Trophoblast cell (in vitro differentiated cells and primary cell): ENCODE results near the gene KIF26B.

Experiments used
- DNase-seq, 2 donors: peaks; one replicate each; pipeline ENCODE4 v3.0.0-alpha.2; 2016
- H2AFZ ChIP-seq: 2 replicates; pipeline ENCODE4 v1.6.1; 2013; ENCODE audit warnings: low read length, moderate library complexity, mild to moderate bottlenecking; ENCODE audit not compliant: insufficient read depth, poor library complexity
- H2AK5ac ChIP-seq: 2 replicates; pipeline ENCODE4 v1.6.1; 2013; ENCODE audit warnings: mild to moderate bottlenecking, low read length
- H2BK120ac ChIP-seq: 2 replicates; pipeline ENCODE4 v1.6.1; 2013; ENCODE audit warnings: low read length, mild to moderate bottlenecking, moderate library complexity; ENCODE audit not compliant: insufficient read depth, poor library complexity
- H2BK12ac ChIP-seq: 2 replicates; pipeline ENCODE4 v1.6.1; 2013; ENCODE audit warnings: mild to moderate bottlenecking, low read length, moderate library complexity
- H2BK5ac ChIP-seq: 2 replicates; pipeline ENCODE4 v1.6.1; 2013; ENCODE audit warnings: low read length, low read depth, moderate library complexity, mild to moderate bottlenecking; ENCODE audit not compliant: poor library complexity
- H3K14ac ChIP-seq: 2 replicates; pipeline ENCODE4 v1.6.1; 2013; ENCODE audit warnings: mild to moderate bottlenecking, low read length
- H3K18ac ChIP-seq: 2 replicates; pipeline ENCODE4 v1.6.1; 2013; ENCODE audit warnings: mild to moderate bottlenecking, low read length
- H3K23ac ChIP-seq: 2 replicates; pipeline ENCODE4 v1.6.1; 2013; ENCODE audit warnings: low read length
- H3K27ac ChIP-seq: 2 replicates; pipeline ENCODE4 v1.5.1; 2013; ENCODE audit warnings: low read depth, mild to moderate bottlenecking, inconsistent platforms, low read length, moderate library complexity
- H3K27me3 ChIP-seq: 2 replicates; pipeline ENCODE4 v1.6.1; 2013; ENCODE audit warnings: inconsistent platforms, mild to moderate bottlenecking, low read length, moderate library complexity; ENCODE audit not compliant: insufficient read depth
- H3K36me3 ChIP-seq, 2 experiments: 1 replicate in 1 of 2; 2 replicates in 1 of 2; pipeline ENCODE4 v1.6.1; 2013; ENCODE audit warnings: low read length in 2 of 2, mild to moderate bottlenecking in 2 of 2, moderate library complexity in 1 of 2; ENCODE audit not compliant: insufficient read depth in 2 of 2, control insufficient read depth in 1 of 2
- H3K4ac ChIP-seq: 2 replicates; pipeline ENCODE4 v1.6.1; 2013; ENCODE audit warnings: low read depth, mild to moderate bottlenecking, low read length, moderate library complexity
- H3K4me1 ChIP-seq, 2 experiments: 1 replicate in 1 of 2; 2 replicates in 1 of 2; pipeline ENCODE4 v1.6.1; 2013; ENCODE audit warnings: low read length in 2 of 2, mild to moderate bottlenecking in 2 of 2, moderate library complexity in 1 of 2; ENCODE audit not compliant: insufficient read depth in 2 of 2, control insufficient read depth in 1 of 2
- H3K4me2 ChIP-seq: 2 replicates; pipeline ENCODE4 v1.6.1; 2013; ENCODE audit warnings: inconsistent platforms, mild to moderate bottlenecking, low read length, moderate library complexity
- H3K4me3 ChIP-seq: 2 replicates; pipeline ENCODE4 v1.5.1; 2013; ENCODE audit warnings: mild to moderate bottlenecking, low read depth, low read length, inconsistent platforms
- H3K79me1 ChIP-seq: one replicate; pipeline ENCODE4 v1.6.1; 2013; ENCODE audit warnings: low read length
- H3K79me2 ChIP-seq: 2 replicates; pipeline ENCODE4 v1.6.1; 2013; ENCODE audit warnings: low read length, mild to moderate bottlenecking; ENCODE audit not compliant: control insufficient read depth, insufficient read depth, poor library complexity
- H3K9ac ChIP-seq: 2 replicates; pipeline ENCODE4 v1.6.1; 2013; ENCODE audit warnings: mild to moderate bottlenecking, low read length
- H3K9me3 ChIP-seq: 2 replicates; pipeline ENCODE4 v1.6.1; 2013; ENCODE audit warnings: low read depth, mild to moderate bottlenecking, control low read depth, inconsistent platforms, low read length; ENCODE audit not compliant: insufficient read depth
- H4K12ac ChIP-seq: 2 replicates; pipeline ENCODE4 v1.6.1; 2013; ENCODE audit warnings: low read depth, mild to moderate bottlenecking, low read length, moderate library complexity
- H4K8ac ChIP-seq: 2 replicates; pipeline ENCODE4 v1.6.1; 2013; ENCODE audit warnings: low read depth, mild to moderate bottlenecking, low read length, moderate library complexity
- H4K91ac ChIP-seq: one replicate; pipeline ENCODE4 v1.6.1; 2013; ENCODE audit warnings: low read depth, mild to moderate bottlenecking, low read length, moderate library complexity
- WGBS: extraction: QIAGEN DNeasy Blood & Tissue Kit; methylation state at CpG from one replicate; pipeline ENCODE4 v1.1.7; 2013; ENCODE audit warnings: missing lambda C conversion rate; ENCODE audit not compliant: insufficient read length, insufficient coverage; ENCODE audit errors: extremely low coverage; 5-methylcytosine and 5-hydroxymethylcytosine counted together

Gene KIF26B

DNA sequence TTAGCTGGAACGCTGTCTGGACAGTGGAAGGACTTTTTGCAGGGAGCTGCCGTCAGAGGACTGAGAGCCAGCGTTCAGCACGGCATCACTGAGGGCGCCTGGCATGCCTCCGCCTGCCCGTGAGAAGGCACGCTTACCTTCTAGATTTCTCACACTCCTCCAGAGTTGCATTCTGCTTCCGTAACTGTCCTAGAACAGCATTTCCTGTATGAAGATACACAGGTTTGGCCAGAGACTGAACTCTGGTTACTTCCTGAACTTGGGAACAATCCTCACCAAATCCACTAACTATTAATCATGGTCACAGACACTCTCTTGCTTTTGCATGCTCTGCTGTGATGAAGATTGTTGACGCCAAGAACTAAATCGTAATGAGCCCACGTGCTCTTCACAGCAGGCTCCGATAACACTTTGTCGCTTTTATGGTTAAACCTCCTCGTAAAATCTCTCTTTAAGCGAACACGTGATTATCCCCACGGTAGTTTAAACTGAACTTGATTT lies 93.5 kb downstream of the KIF26B start:
- Histone ChIP-seq H2AFZ (no peak overlapping the region), H4K91ac (no peak overlapping the region), H4K12ac (no peak overlapping the region), H3K9me3 (peaks cover 3% of the 10 kb centered on the region), H2BK120ac (no peak overlapping the region), H3K36me3 (peaks cover 11 to 16% of the 10 kb centered on the region in 2 experiments), H3K14ac (no peak overlapping the region), H3K4me2 (no peak overlapping the region), H3K27ac (no peak overlapping the region), H3K4me3 (no peak overlapping the region), H3K79me1 (no peaks in the 10 kb centered on the region), H3K23ac (no peak overlapping the region), H2AK5ac (no peak overlapping the region), H4K8ac (no peak overlapping the region), H3K4me1 (peaks cover 0 to 5% of the 10 kb centered on the region in 2 experiments), H2BK12ac (no peak overlapping the region), H3K79me2 (no peaks in the 10 kb centered on the region), H3K9ac (no peak overlapping the region), H2BK5ac (no peak overlapping the region), H3K18ac (no peak overlapping the region), H3K27me3 (no peaks in the 10 kb centered on the region), H3K4ac (no peak overlapping the region)
- no CpG with 5 or more reads among the region's 18 CpGs for WGBS
- no peak for DNase-seq

DNA sequence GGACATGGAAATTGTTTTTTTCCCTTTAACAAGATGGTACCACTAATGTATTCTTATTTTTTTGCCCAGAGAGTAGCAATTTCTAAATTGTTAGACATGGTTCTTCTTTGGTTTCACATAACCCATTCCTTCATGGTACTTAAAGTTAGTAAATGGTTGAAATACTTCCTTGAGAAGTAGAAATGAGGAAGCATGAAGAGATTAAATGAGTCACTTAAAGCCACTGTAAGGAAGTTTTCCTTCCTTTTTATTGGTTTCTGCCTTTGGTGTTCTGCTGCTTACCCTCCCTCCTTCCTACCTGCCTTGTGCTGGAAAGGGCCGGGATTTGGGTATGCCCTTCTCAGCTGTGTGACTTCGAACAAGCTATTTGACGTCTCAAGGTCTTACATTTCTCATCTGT lies 101.0 kb downstream of the KIF26B start:
- H2AFZ ChIP-seq = no peak overlapping the region
- H3K4me3 ChIP-seq = no peak overlapping the region
- H3K23ac ChIP-seq = no peak overlapping the region
- H3K4ac ChIP-seq = no peak overlapping the region
- H4K12ac ChIP-seq = no peak overlapping the region
- no peak overlapping the region for H3K4me2 ChIP-seq
- DNase-seq = peak in 1 of 2 donors; percentile 24
- H3K27me3 ChIP-seq = no peaks in the 10 kb centered on the region
- peaks cover 6 to 10% of the 10 kb centered on the region in 2 experiments for H3K36me3 ChIP-seq
- no peak overlapping the region for H4K8ac ChIP-seq
- peaks cover 0 to 2% of the 10 kb centered on the region in 2 experiments for H3K4me1 ChIP-seq
- no peak overlapping the region for H3K27ac ChIP-seq
- H3K18ac ChIP-seq = no peak overlapping the region
- no peak overlapping the region for H3K9ac ChIP-seq
- no peak overlapping the region for H2BK120ac ChIP-seq
- H3K14ac ChIP-seq = no peak overlapping the region
- no peaks in the 10 kb centered on the region for H3K79me1 ChIP-seq
- no peak overlapping the region for H2BK12ac ChIP-seq
- no peak overlapping the region for H4K91ac ChIP-seq
- WGBS = no CpG with 5 or more reads among the region's 3 CpGs
- no peaks in the 10 kb centered on the region for H3K79me2 ChIP-seq
- peaks cover 2% of the 10 kb centered on the region for H3K9me3 ChIP-seq
- no peak overlapping the region for H2AK5ac ChIP-seq
- H2BK5ac ChIP-seq = no peak overlapping the region

DNA sequence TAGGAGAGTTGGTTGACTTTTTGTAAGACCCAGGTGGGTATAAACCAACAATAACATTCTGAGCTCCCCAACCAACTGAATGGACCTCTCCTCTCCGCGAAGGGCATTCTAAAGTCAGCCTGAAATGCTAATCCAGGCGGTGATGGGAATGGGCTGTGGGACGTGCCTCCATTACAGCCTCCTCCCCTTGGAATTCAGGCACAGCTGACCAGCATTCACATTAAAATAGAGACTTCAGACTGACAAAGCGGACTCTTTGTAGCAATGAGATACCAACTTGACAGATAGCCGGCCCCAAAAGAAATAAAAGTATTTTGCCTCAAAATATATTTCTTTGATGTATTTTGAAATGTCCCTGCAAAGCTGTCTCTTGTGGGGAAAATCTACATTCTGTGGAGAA lies 101.7 kb downstream of the KIF26B start:
- Histone ChIP-seq H3K9me3 (no peaks in the 10 kb centered on the region), H4K91ac (no peak overlapping the region), H3K4me2 (no peak overlapping the region), H3K4me1 (peaks cover under 1 to 2% of the 10 kb centered on the region in 2 experiments), H3K27ac (no peak overlapping the region), H2BK5ac (no peak overlapping the region), H3K9ac (no peak overlapping the region), H4K12ac (no peak overlapping the region), H3K4me3 (no peak overlapping the region), H3K14ac (no peak overlapping the region), H3K4ac (no peak overlapping the region), H4K8ac (no peak overlapping the region), H3K79me1 (no peaks in the 10 kb centered on the region), H3K23ac (no peak overlapping the region), H2AK5ac (no peak overlapping the region), H3K36me3 (peaks cover 6 to 7% of the 10 kb centered on the region in 2 experiments), H2BK120ac (no peak overlapping the region), H2BK12ac (no peak overlapping the region), H3K79me2 (no peaks in the 10 kb centered on the region), H2AFZ (no peak overlapping the region), H3K27me3 (no peaks in the 10 kb centered on the region), H3K18ac (no peak overlapping the region)
- no CpG with 5 or more reads among the region's 6 CpGs for WGBS
- no peak for DNase-seq

DNA sequence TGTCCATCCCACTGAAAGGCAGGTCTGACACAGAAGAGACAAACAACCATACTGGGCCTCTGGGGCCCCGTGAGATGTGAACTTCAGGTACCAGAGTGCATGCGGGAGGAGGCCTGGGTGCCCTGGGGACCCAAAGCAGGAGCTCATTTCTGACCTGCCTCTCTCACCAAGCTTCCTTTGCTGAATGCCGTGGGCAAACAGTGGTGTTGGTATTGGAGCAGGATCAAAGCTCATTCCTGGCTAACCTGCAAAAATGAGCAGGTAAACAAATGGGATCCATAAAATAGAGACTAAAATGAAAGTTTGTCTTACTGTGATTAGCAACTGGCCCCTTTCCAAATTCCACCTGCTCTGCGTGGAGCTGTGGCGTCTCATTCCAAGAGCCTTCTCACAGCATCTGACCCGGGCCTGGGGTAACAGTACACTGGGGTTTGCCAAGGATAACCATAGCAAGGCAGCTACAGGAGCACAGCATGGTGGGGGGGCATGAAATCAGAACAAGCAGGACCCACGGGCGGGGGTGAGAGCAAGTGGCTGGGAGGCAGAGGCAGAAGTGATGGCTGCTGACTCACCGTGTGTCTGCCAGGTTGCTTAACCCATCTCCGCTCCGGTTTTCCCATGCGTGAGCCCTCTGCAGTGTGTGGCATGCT lies 103.6 kb downstream of the KIF26B start:
- Histone ChIP-seq H4K8ac (no peak overlapping the region), H3K14ac (no peak overlapping the region), H2AFZ (no peak overlapping the region)

More for the DNA sequence above, 103.6 kb downstream of the KIF26B start:
- no peak overlapping the region for H3K27ac ChIP-seq
- H3K9ac ChIP-seq = no peak overlapping the region
- H3K27me3 ChIP-seq = no peaks in the 10 kb centered on the region
- no peaks in the 10 kb centered on the region for H3K79me1 ChIP-seq
- H3K4me1 ChIP-seq = peaks cover 4 to 5% of the 10 kb centered on the region in 2 experiments
- no peak overlapping the region for H3K23ac ChIP-seq
- H3K4me3 ChIP-seq = peak overlapping the region; percentile 42
- no peaks in the 10 kb centered on the region for H3K79me2 ChIP-seq
- H3K36me3 ChIP-seq = peaks cover 6 to 7% of the 10 kb centered on the region in 2 experiments
- no peak overlapping the region for H3K4me2 ChIP-seq
- H4K91ac ChIP-seq = no peak overlapping the region
- no peak overlapping the region for H2BK5ac ChIP-seq
- peak in 1 of 2 donors; percentile 13 for DNase-seq
- H3K4ac ChIP-seq = no peak overlapping the region
- no peak overlapping the region for H2BK120ac ChIP-seq
- no CpG with 5 or more reads among the region's 12 CpGs for WGBS
- no peak overlapping the region for H2AK5ac ChIP-seq
- H4K12ac ChIP-seq = no peak overlapping the region
- no peaks in the 10 kb centered on the region for H3K9me3 ChIP-seq
- no peak overlapping the region for H3K18ac ChIP-seq
- no peak overlapping the region for H2BK12ac ChIP-seq
